ENCODE results near the gene SCRT2.

The SCRT2 gene

DNA sequence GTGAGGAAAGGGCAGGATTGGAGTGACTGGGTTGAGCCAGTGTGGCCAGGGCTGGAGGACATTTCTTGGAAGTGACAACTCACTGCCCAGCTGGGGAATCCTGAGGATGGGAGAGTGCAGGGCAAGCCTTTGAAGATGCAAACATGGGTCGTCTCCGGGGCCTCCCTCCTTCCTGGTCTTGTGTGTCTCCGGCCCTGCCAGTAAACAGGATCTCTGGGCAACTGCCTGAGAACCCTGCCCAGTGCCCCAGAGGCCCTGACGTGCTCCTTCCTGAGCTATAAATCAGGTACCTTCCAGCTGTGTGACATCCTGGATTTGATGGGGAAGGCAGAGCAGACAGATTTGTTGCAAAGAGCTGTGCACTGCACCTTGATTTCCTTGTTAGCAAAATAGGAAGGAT, 52.6 kb downstream of the SCRT2 start:
- ATAC-seq = no peak

DNA sequence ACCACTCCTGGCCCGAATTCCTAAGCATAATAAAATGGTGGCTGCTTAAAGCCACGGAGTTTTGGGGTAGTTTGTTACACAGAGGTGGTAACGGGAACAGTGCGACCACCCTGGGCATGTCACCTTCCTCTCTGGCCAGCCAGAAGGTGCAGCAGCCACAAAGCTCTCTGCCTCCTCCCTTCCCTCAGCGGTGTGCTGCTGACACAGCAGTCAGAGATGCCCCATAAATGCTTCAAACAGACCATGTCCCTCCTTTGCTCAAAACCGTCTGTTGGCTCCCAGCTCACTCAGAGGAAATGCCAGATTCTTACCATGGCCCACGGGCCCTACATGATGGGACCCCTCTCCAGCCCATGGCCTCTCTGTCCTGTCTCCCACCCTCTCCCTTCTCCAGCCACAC, 53.4 kb downstream of the SCRT2 start:
- no peak for ATAC-seq

DNA sequence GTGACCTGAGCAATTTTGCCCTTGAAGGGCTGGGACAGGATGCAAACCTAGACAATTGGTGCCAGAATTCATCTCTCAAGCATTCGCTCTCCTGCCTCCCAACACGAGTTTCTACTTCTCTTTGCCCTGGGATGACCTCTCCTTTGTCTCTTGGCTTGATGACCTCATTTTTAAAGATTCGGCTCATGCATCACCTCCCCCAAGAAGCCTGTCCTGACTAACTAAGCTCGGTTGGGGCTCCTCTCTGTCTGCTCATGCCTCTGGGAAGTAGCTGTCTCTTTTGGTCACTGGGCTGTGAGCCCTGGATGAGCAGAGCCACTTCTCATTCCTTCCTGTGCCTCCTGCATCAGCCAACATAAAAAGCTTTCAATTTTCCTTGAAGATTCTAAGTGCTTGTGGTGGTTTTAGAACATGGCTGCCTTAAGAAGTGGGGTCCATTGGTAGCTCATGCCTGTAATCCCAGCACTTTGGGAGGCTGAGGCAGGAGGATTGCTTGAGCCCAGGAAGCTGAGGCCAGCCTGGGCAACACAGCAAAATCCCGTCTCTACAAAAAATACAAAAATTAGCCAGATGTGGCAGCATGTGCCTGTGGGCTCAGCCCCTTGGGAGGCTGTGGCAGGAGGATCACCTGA, 54.4 kb downstream of the SCRT2 start:
- ATAC-seq = no peak

GRCh38 chr20:620246-620645, 55.4 kb downstream of the SCRT2 start:
- no peak for ATAC-seq

- ATAC-seq = no peak
These were observed 56.6 kb downstream of the SCRT2 start for GRCh38 chr20:618980-619379.

DNA sequence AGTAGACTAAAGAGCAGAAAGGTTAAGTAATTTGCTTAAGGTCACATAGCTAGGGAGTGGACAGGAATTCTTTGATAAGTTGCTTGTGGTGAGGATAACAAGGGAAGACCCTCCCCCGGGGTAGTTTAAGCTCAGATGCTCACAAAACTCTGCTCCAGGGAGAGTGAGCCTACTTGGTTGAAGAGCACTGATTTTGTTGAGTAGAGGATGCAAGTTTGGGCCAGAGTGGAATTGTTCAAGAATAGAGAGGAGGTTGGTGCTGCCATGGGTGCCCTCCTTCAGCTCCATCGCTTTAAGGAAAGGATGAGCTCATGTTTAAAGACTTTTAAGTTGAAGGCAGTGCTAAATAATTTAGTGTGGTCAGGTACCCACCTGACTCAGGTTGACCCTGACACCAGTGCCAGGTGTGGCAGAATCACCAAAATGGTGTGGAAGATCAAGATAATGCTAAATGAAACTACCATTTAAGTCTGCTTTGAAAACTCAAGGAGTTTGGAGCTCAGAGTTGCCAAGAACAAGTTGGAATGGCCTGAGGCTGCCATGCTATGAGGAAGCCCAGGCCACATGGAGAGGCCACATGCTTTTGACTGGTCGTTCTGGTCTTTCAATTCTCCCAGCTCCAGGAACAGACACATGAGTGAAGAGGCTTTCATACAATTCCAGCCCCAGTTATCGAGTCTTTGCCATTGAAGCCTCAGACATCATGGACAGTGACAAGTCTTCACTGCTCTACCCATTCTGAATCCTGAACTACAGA, 57.5 kb downstream of the SCRT2 start:
- ATAC-seq = no peak

DNA sequence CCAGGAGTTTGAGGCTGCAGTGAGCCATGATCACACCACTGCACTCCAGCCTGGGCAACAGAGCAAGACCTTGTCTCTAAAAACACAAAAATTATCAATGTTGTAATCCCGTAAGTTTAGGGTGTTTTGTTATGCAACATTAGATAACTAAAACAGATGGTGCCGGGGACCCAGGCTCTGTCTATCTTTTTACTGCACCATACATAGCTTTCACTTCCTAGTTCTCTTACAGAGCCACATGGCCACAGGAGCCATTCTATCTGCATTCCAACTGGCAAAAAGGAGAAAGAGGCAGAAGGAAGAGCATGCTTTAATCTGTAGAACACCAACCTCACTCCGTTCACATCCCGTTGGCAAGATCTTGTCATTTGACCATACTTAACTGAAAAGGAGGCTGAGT, 60.1 kb downstream of the SCRT2 start:
- ATAC-seq = no peak

GRCh38 chr20:611843-612185, 63.8 kb downstream of the SCRT2 start:
- ATAC-seq = no peak
